GM21367 (cell line): ENCODE measurements around the gene PACS2.
"Not testable (repeated sequence)": the region's sequence is repeated elsewhere in the genome, so short reads cannot be mapped to it uniquely, and the experiment has no call there.

Experiments used
- ATAC-seq: cut with Tn5 transposase; IDR thresholded peaks from one replicate; pipeline ENCODE4 v1.9.1; 2021; ENCODE audit not compliant: unreplicated experiment

The PACS2 gene

GRCh38 chr14:105287249-105288102, 27.1 kb upstream of the PACS2 start:
- no peak for ATAC-seq

GRCh38 chr14:105288936-105289335, 25.6 kb upstream of the PACS2 start:
- ATAC-seq, result not testable (repeated sequence)

GRCh38 chr14:105290621-105291346, 23.8 kb upstream of the PACS2 start:
- ATAC-seq, result no peak

- ATAC-seq, result no peak
Observed at GRCh38 chr14:105292826-105293711, 21.5 kb upstream of the PACS2 start.

GRCh38 chr14:105294142-105294597, 20.4 kb upstream of the PACS2 start:
- no peak for ATAC-seq

- ATAC-seq, result not testable (repeated sequence)
Observed at GRCh38 chr14:105297311-105297710, 17.2 kb upstream of the PACS2 start.

GRCh38 chr14:105299654-105300541, 14.7 kb upstream of the PACS2 start:
- peak; percentile 10 for ATAC-seq

- peak; percentile 77 for ATAC-seq
Observed at GRCh38 chr14:105300542-105301102, 13.9 kb upstream of the PACS2 start, which contains the start of gene BRF1. BRF1 (minus strand) TSS chr14:105301001; CDS start chr14:105300629, 372 bp downstream.

GRCh38 chr14:105301103-105301914, 13.2 kb upstream of the PACS2 start:
- peak; percentile 46 for ATAC-seq

GRCh38 chr14:105301915-105302249, 12.7 kb upstream of the PACS2 start:
- not testable (repeated sequence) for ATAC-seq

- no peak for ATAC-seq
Observed at GRCh38 chr14:105303949-105304348, 10.6 kb upstream of the PACS2 start.

- no peak for ATAC-seq
Observed at GRCh38 chr14:105304565-105304964, 10.0 kb upstream of the PACS2 start.

- no peak for ATAC-seq
Observed at GRCh38 chr14:105305345-105305744, 9.2 kb upstream of the PACS2 start.

GRCh38 chr14:105305791-105306190, 8.8 kb upstream of the PACS2 start:
- ATAC-seq, result no peak

GRCh38 chr14:105307052-105307727, 7.4 kb upstream of the PACS2 start:
- ATAC-seq, result no peak

- no peak for ATAC-seq
Observed at GRCh38 chr14:105309371-105309770, 5.2 kb upstream of the PACS2 start.

- no peak for ATAC-seq
Observed at GRCh38 chr14:105311838-105312237, 2.7 kb upstream of the PACS2 start.

GRCh38 chr14:105312973-105313372, 1.6 kb upstream of the PACS2 start:
- no peak for ATAC-seq
